ENCODE measurements around the gene SRXN1. TPM values are rescaled to one million over a fixed set of nuclear protein-coding genes. Genes with fewer than 3 reads are reported as not detected.

Gene SRXN1
- total RNA-seq, 1 donor from 2014 or later: 55.3 TPM

GRCh38 chr20:680638-681187, 27.7 kb upstream of the SRXN1 start:
- Histone ChIP-seq H3K4me3 (no peak overlapping the region), H3K36me3 (no peaks in the 10 kb centered on the region), H3K9me3 (replicated peaks) (no peaks in the 10 kb centered on the region), H3K27ac (replicated peaks) (no peak overlapping the region), H3K4me1 (peaks cover 15% of the 10 kb centered on the region), H3K27me3 (ENCODE audit: low read depth) (peaks cover 96% of the 10 kb centered on the region)
- TF ChIP-seq CTCF (IDR thresholded peaks at IDR 0.05; ENCODE audit: borderline replicate concordance): no peak
- intact Hi-C loops (cut with micrococcal nuclease): no loop called here
- DNase-seq: no peak

GRCh38 chr20:677957-678356, 25.0 kb upstream of the SRXN1 start:
- Histone ChIP-seq H3K27me3 (ENCODE audit: low read depth) (peaks cover 89% of the 10 kb centered on the region), H3K9me3 (replicated peaks) (no peaks in the 10 kb centered on the region), H3K4me3 (no peak overlapping the region), H3K27ac (replicated peaks) (no peak overlapping the region), H3K4me1 (peaks cover 23% of the 10 kb centered on the region), H3K36me3 (no peaks in the 10 kb centered on the region)
- intact Hi-C loops (cut with micrococcal nuclease): no loop called here
- no peak for DNase-seq
- no peak for TF ChIP-seq CTCF (IDR thresholded peaks at IDR 0.05; ENCODE audit: borderline replicate concordance)

GRCh38 chr20:676967-677366, 24.0 kb upstream of the SRXN1 start:
- Histone ChIP-seq H3K4me1 (peaks cover 23% of the 10 kb centered on the region), H3K27me3 (ENCODE audit: low read depth) (peaks cover 86% of the 10 kb centered on the region), H3K4me3 (no peak overlapping the region), H3K27ac (replicated peaks) (no peak overlapping the region), H3K9me3 (replicated peaks) (no peaks in the 10 kb centered on the region), H3K36me3 (no peaks in the 10 kb centered on the region)
- TF ChIP-seq CTCF (IDR thresholded peaks at IDR 0.05; ENCODE audit: borderline replicate concordance): no peak
- no peak for DNase-seq
- intact Hi-C loops (cut with micrococcal nuclease): no loop called here

- no peak overlapping the region for H3K27ac ChIP-seq (replicated peaks)
- H3K4me3 ChIP-seq: peak overlapping the region; percentile 56
- peaks cover 23% of the 10 kb centered on the region for H3K4me1 ChIP-seq
- TF ChIP-seq CTCF (IDR thresholded peaks at IDR 0.05; ENCODE audit: borderline replicate concordance): no peak
- no peaks in the 10 kb centered on the region for H3K36me3 ChIP-seq
- H3K27me3 ChIP-seq (ENCODE audit: low read depth): peaks cover 86% of the 10 kb centered on the region
- intact Hi-C loops (cut with micrococcal nuclease): no loop called here
- H3K9me3 ChIP-seq (replicated peaks): no peaks in the 10 kb centered on the region
- no peak for DNase-seq
Measured at GRCh38 chr20:676315-676937, 23.4 kb upstream of the SRXN1 start.

- no peak for TF ChIP-seq CTCF (IDR thresholded peaks at IDR 0.05; ENCODE audit: borderline replicate concordance)
- Histone ChIP-seq H3K27me3 (ENCODE audit: low read depth) (peaks cover 86% of the 10 kb centered on the region), H3K4me1 (peaks cover 23% of the 10 kb centered on the region), H3K9me3 (replicated peaks) (no peaks in the 10 kb centered on the region), H3K27ac (replicated peaks) (no peak within 1 kb of the TSS), H3K36me3 (no peaks in the 10 kb centered on the region), H3K4me3 (peak within 1 kb of the TSS; percentile 56)
- intact Hi-C loops (cut with micrococcal nuclease): no loop called here
- DNase-seq: peak; percentile 86
Measured at GRCh38 chr20:675453-676314, 22.7 kb upstream of the SRXN1 start, which contains the start of gene SCRT2. Gene SCRT2, minus strand, starts transcription at chr20:675802. Its CDS starts 201 bp downstream, at chr20:675601.
